ENCODE data around the gene FMNL2. TPM values are rescaled to one million over a fixed set of nuclear protein-coding genes. Genes with fewer than 3 reads are reported as not detected.

FMNL2 gene
- total RNA-seq, 1 donor from 2014 or later, result 108 TPM

DNA sequence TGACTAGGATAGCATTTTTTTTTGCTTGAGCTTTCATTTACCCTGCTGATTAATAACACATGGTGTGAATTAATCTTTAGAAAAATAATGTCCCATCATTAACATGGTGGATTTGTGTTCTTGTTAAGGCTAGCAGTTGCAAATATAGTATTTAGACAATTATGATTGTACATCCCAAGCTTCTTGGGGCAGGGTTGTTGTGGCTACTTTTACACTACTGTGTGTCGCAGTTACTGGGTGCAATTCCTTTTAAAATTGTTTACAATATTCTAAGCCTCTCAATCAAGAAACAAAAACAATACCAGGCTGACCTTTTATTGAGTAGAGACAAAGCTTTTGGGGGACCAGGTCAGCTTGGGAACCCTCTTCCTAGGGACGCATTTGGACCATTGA lies 2.5 kb downstream of the FMNL2 start:
- H3K27ac Mint-ChIP-seq, result peak overlapping the region; percentile 97
- H3K36me3 Mint-ChIP-seq (ENCODE audit: insufficient read depth), result peaks cover 2% of the 10 kb centered on the region
- peaks cover 35% of the 10 kb centered on the region for H3K4me1 Mint-ChIP-seq (ENCODE audit: low read depth)
- H3K4me3 Mint-ChIP-seq (ENCODE audit: low read depth), result peak overlapping the region; percentile 99
- peaks cover 14% of the 10 kb centered on the region for H3K27me3 Mint-ChIP-seq
- TF ChIP-seq, protein P1, sequence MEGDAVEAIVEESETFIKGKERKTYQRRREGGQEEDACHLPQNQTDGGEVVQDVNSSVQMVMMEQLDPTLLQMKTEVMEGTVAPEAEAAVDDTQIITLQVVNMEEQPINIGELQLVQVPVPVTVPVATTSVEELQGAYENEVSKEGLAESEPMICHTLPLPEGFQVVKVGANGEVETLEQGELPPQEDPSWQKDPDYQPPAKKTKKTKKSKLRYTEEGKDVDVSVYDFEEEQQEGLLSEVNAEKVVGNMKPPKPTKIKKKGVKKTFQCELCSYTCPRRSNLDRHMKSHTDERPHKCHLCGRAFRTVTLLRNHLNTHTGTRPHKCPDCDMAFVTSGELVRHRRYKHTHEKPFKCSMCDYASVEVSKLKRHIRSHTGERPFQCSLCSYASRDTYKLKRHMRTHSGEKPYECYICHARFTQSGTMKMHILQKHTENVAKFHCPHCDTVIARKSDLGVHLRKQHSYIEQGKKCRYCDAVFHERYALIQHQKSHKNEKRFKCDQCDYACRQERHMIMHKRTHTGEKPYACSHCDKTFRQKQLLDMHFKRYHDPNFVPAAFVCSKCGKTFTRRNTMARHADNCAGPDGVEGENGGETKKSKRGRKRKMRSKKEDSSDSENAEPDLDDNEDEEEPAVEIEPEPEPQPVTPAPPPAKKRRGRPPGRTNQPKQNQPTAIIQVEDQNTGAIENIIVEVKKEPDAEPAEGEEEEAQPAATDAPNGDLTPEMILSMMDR (IDR thresholded peaks at IDR 0.05; ENCODE audit: unreplicated experiment), result no peak
- no peaks in the 10 kb centered on the region for H3K9me3 Mint-ChIP-seq (ENCODE audit: low read depth)
- no peak for DNase-seq (ENCODE audit: low spot score, unreplicated experiment)

DNA sequence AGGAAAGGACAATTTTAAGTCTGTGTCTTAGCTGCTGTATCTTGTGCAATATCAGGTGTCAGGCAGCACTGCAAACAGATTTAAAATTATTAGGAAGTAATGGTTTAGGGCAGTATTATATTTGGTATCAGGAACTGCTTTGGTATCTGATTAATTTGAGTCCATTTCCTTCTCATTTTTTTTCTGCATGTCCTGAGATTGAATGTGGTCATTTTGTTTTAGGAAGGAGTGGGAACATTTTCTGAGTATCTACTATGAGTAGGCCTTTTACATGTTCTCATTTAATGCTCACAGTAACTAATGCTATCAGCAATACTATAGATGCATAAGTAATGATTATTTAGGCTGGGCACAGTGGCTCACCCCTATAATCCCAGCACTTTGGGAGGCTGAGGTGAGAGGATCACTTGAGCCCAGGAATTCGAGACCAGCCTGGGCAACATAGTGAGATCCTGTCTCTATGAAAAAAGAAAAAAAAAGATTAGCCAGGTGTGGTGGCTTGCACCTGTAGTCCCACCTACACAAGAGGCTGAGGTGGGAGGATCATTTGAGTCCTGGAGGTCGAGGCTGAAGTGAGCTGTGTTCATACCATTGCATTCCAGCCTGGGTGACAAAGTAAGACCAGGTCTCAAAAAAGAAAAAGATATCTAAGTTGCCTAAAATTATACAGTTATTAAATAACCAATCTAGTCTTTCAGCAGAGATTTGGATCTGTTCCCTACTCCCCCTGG lies 4.7 kb downstream of the FMNL2 start:
- H3K4me3 Mint-ChIP-seq (ENCODE audit: low read depth), result no peak overlapping the region
- H3K9me3 Mint-ChIP-seq (ENCODE audit: low read depth), result no peaks in the 10 kb centered on the region
- H3K4me1 Mint-ChIP-seq (ENCODE audit: low read depth), result peaks cover 41% of the 10 kb centered on the region
- H3K36me3 Mint-ChIP-seq (ENCODE audit: insufficient read depth), result peaks cover 13% of the 10 kb centered on the region
- TF ChIP-seq, protein P1 (IDR thresholded peaks at IDR 0.05; ENCODE audit: unreplicated experiment), result no peak
- DNase-seq (ENCODE audit: low spot score, unreplicated experiment), result no peak
- no peak overlapping the region for H3K27ac Mint-ChIP-seq
- H3K27me3 Mint-ChIP-seq, result no peaks in the 10 kb centered on the region

DNA sequence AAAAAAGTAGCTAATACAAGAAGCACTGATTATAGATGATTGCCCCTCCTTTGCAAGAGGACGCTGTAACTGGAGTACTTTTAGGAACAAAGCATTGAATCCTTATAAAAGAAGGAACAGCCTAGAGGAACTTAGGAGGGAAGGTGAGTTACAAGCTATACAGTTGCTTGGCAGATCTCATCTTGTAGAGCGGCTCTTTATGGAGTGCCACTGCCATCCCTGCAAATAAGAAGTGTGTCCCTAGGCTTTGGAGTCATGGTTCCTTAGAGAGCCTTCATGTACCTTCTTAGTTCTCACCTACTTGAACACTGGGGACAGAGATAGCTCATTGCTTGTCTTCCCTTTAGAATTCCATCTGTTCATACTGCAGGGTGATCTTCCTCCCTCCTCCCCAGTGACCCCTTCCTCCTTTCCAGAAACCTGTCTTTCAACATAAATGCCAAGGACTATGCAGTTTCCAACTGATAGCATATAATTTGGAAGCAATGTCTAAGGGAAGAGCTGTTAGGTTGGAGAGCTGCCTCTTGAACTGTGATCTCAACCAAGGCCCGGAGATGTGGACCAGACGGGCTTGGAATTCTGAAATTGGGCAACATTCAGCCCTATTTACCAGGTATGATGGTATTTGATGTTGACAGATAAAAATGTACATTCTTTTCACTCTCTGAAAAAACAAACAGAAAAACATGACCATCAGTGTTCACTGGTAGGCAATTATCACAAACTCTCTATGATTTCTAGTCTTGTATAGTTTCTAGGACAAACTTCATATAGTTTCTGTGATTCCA lies 7.5 kb downstream of the FMNL2 start:
- no peaks in the 10 kb centered on the region for H3K9me3 Mint-ChIP-seq (ENCODE audit: low read depth)
- H3K4me1 Mint-ChIP-seq (ENCODE audit: low read depth), result peaks cover 42% of the 10 kb centered on the region
- peaks cover 14% of the 10 kb centered on the region for H3K36me3 Mint-ChIP-seq (ENCODE audit: insufficient read depth)
- H3K4me3 Mint-ChIP-seq (ENCODE audit: low read depth), result no peak overlapping the region
- no peak overlapping the region for H3K27ac Mint-ChIP-seq
- TF ChIP-seq, protein P1 (IDR thresholded peaks at IDR 0.05; ENCODE audit: unreplicated experiment), result no peak
- no peak for DNase-seq (ENCODE audit: low spot score, unreplicated experiment)
- no peaks in the 10 kb centered on the region for H3K27me3 Mint-ChIP-seq

DNA sequence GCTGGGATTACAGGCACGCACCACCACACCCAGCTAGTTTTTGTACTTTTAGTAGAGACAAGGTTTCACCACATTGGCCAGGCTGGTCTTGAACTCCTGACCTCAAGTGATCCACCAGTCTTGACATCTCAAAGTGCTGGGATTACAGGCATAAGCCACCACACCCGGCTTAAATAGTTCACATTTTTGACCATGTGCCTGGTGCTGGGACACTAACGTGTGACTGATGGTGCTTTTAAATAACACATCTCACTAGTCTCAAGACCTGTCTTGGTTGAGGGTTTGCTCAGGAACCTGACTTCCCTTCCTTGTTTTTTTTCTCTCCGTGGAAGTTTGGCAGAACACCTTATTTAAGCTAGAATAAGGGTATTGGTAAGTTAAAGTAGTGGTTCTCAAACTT lies 8.5 kb downstream of the FMNL2 start:
- H3K27ac Mint-ChIP-seq, result no peak overlapping the region

DNA sequence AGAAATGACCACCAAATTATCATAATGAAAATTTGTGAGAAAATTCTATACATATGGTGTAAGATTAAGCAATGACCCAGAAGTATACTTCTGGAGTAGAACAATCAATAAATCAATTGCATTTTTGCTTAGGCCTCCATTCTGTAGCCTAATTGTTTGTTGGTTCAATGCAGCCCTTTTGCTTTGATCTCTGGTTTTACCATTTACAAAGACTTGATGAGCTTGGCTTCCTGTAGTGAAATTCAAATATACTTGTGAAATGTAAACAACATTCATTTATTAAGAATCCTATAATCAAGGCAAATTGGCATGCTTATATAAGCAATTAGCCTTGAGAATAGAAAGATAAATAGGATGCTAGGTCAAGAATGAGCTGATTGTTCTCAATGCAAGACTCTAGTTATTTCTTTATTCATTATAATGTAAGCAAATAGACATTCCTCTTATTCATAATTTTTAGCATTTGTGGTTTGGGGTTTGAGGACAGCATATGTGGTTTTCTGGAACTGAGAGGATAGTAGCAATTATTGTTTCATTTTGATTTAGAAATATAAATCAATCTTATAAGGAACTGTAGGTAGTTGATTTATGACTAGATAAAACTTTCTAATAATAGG lies 9.7 kb downstream of the FMNL2 start:
- no peaks in the 10 kb centered on the region for H3K27me3 Mint-ChIP-seq
- peaks cover 37% of the 10 kb centered on the region for H3K4me1 Mint-ChIP-seq (ENCODE audit: low read depth)
- TF ChIP-seq, protein P1 (IDR thresholded peaks at IDR 0.05; ENCODE audit: unreplicated experiment), result no peak
- DNase-seq (ENCODE audit: low spot score, unreplicated experiment), result no peak
- no peak overlapping the region for H3K4me3 Mint-ChIP-seq (ENCODE audit: low read depth)
- H3K27ac Mint-ChIP-seq, result no peak overlapping the region
- H3K36me3 Mint-ChIP-seq (ENCODE audit: insufficient read depth), result peaks cover 23% of the 10 kb centered on the region
- H3K9me3 Mint-ChIP-seq (ENCODE audit: low read depth), result no peaks in the 10 kb centered on the region

More for the DNA sequence above, 8.5 kb downstream of the FMNL2 start:
- H3K4me3 Mint-ChIP-seq (ENCODE audit: low read depth), result no peak overlapping the region
- no peak for DNase-seq (ENCODE audit: low spot score, unreplicated experiment)
- H3K9me3 Mint-ChIP-seq (ENCODE audit: low read depth), result no peaks in the 10 kb centered on the region
- H3K4me1 Mint-ChIP-seq (ENCODE audit: low read depth), result peaks cover 41% of the 10 kb centered on the region
- H3K36me3 Mint-ChIP-seq (ENCODE audit: insufficient read depth), result peaks cover 19% of the 10 kb centered on the region
- TF ChIP-seq, protein P1 (IDR thresholded peaks at IDR 0.05; ENCODE audit: unreplicated experiment), result no peak
- H3K27me3 Mint-ChIP-seq, result no peaks in the 10 kb centered on the region
